Endothelial cell (in vitro differentiated cells): ENCODE data around the gene KCNJ6. TPM values are rescaled to one million over a fixed set of nuclear protein-coding genes. Genes with fewer than 3 reads are reported as not detected.

Source experiments
- DNase-seq: peaks from one replicate; pipeline ENCODE4 v3.0.0; 2021; ENCODE audit warnings: low spot score
- H3K27ac Mint-ChIP-seq: one replicate; pipeline ENCODE4 v1.8.0; 2021; ENCODE audit warnings: mixed read lengths, inconsistent platforms; ENCODE audit not compliant: unreplicated experiment
- H3K27me3 Mint-ChIP-seq: one replicate; pipeline ENCODE4 v1.8.0; 2021; ENCODE audit warnings: mild to moderate bottlenecking, moderate library complexity, mixed read lengths, inconsistent platforms; ENCODE audit not compliant: unreplicated experiment
- H3K36me3 Mint-ChIP-seq: one replicate; pipeline ENCODE4 v1.8.0; 2021; ENCODE audit warnings: mild to moderate bottlenecking, low read depth, mixed read lengths, inconsistent platforms; ENCODE audit not compliant: unreplicated experiment
- H3K4me1 Mint-ChIP-seq: one replicate; pipeline ENCODE4 v1.8.0; 2021; ENCODE audit warnings: mild to moderate bottlenecking, mixed read lengths, inconsistent platforms; ENCODE audit not compliant: unreplicated experiment
- H3K4me3 Mint-ChIP-seq: one replicate; pipeline ENCODE4 v1.8.0; 2021; ENCODE audit warnings: mild to moderate bottlenecking, mixed read lengths, inconsistent platforms; ENCODE audit not compliant: unreplicated experiment
- H3K9me3 Mint-ChIP-seq: one replicate; pipeline ENCODE4 v1.8.0; 2021; ENCODE audit warnings: mixed read lengths, inconsistent platforms; ENCODE audit not compliant: unreplicated experiment
- total RNA-seq: library from RNA; stranded (reverse); fragmentation: NEBNext Ultra II Directional; extraction: Animal tissue kit (Norgen Biotek cat#: 25700); gene quantifications from one replicate; pipeline ENCODE4 v1.2.1, GENCODE V29; 2021; ENCODE audit not compliant: unreplicated experiment
- TF ChIP-seq, protein P1 (sequence below): fragments of 200-600 bp; sonication (generic); IDR thresholded peaks from one replicate; pipeline ENCODE4 v1.5.0; 2021; ENCODE audit warnings: antibody characterized with exemption; ENCODE audit not compliant: unreplicated experiment

KCNJ6 gene
- total RNA-seq, 1 donor from 2014 or later, result 0.41 TPM

DNA sequence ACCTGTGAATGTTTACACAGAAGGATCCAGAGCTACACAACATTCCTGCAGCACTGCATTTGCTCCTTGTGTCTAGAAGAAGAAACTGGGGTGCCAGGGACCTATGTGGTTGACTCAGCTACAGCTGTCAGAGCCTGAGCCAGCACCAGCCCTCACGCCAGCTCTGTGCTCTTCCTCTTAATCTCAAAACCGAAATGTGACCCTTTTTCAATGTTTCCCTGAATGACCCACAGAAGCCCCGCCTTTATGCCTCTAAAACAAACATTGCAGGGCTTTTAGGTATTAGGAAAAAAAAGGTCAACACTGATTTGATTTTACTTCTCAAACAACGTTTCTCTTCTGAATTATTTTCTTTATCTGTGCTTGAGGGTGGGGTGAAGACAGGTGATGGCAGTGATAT lies 289.2 kb downstream of the KCNJ6 start:
- H3K27me3 Mint-ChIP-seq, result no peaks in the 10 kb centered on the region
- DNase-seq, result no peak
- peaks cover 44% of the 10 kb centered on the region for H3K4me1 Mint-ChIP-seq
- H3K27ac Mint-ChIP-seq, result peak overlapping the region; percentile 17
- H3K9me3 Mint-ChIP-seq, result no peaks in the 10 kb centered on the region
- TF ChIP-seq, protein P1, sequence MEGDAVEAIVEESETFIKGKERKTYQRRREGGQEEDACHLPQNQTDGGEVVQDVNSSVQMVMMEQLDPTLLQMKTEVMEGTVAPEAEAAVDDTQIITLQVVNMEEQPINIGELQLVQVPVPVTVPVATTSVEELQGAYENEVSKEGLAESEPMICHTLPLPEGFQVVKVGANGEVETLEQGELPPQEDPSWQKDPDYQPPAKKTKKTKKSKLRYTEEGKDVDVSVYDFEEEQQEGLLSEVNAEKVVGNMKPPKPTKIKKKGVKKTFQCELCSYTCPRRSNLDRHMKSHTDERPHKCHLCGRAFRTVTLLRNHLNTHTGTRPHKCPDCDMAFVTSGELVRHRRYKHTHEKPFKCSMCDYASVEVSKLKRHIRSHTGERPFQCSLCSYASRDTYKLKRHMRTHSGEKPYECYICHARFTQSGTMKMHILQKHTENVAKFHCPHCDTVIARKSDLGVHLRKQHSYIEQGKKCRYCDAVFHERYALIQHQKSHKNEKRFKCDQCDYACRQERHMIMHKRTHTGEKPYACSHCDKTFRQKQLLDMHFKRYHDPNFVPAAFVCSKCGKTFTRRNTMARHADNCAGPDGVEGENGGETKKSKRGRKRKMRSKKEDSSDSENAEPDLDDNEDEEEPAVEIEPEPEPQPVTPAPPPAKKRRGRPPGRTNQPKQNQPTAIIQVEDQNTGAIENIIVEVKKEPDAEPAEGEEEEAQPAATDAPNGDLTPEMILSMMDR, result no peak
- peak overlapping the region; percentile 33 for H3K4me3 Mint-ChIP-seq
- no peaks in the 10 kb centered on the region for H3K36me3 Mint-ChIP-seq

DNA sequence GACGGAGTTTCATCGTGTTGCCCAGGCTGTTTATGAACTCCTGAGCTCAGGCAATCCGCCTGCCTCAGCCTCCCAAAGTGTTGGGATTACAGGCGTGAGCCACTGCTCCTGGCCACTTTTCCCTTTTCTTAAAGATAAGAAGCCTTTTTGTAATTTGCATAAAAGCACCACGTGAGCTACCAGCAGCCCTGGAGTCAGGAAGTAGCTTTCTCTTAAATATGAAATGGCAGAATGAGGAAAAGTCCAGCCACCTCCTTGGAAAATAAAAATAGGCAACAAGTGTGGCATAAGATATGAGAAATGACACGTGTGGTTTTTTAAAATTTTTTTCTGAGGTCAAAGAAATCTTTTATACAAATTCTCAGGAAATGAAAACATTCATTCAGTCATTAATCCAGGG lies 289.9 kb downstream of the KCNJ6 start:
- H3K36me3 Mint-ChIP-seq, result no peaks in the 10 kb centered on the region
- H3K9me3 Mint-ChIP-seq, result no peaks in the 10 kb centered on the region
- no peak for DNase-seq
- no peak overlapping the region for H3K4me3 Mint-ChIP-seq
- H3K4me1 Mint-ChIP-seq, result peaks cover 40% of the 10 kb centered on the region
- no peaks in the 10 kb centered on the region for H3K27me3 Mint-ChIP-seq
- H3K27ac Mint-ChIP-seq, result no peak overlapping the region
- TF ChIP-seq, protein P1, result no peak

DNA sequence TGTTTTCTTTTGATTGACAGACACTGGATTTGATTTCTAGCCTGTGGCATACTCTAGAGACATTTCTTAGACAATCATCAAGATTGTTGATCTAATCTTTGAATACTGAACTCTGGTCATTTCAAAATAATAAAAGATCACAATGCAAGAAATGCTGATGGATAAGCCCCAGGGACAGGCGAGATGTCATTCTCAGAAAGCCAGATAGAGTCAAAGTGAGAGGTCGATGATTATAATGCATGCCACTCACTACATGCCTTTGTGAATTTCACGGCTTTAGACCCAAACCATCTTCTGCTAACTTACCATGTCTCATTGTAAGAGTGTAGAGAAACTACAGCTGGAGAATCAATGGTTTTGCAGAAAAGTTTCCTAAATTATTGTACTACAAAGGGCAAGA lies 292.6 kb downstream of the KCNJ6 start:
- H3K4me3 Mint-ChIP-seq, result no peak overlapping the region
- peaks cover 35% of the 10 kb centered on the region for H3K4me1 Mint-ChIP-seq
- no peaks in the 10 kb centered on the region for H3K27me3 Mint-ChIP-seq
- H3K9me3 Mint-ChIP-seq, result no peaks in the 10 kb centered on the region
- no peak overlapping the region for H3K27ac Mint-ChIP-seq
- no peaks in the 10 kb centered on the region for H3K36me3 Mint-ChIP-seq
- TF ChIP-seq, protein P1, result no peak
- DNase-seq, result no peak

DNA sequence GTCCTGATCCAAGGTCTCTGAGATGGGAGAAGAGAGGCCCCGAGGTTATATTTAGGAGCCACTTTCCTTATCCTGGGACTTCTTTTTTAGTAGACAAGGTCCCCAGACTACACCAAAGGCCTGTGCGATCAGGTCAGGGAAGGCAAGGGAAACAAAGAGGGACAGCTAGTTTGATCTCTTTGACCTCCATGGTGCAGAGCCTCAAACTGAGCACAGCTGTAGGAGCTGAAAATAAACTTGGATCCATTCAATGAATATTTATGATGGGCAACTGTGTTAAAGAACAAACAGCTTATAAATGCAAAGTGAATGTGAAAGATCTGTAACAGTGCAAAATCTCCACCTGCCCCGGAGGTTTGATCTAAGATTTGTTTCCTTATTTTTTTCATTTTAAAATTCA lies 293.1 kb downstream of the KCNJ6 start:
- H3K27me3 Mint-ChIP-seq, result no peaks in the 10 kb centered on the region
- no peaks in the 10 kb centered on the region for H3K9me3 Mint-ChIP-seq
- no peak overlapping the region for H3K4me3 Mint-ChIP-seq

DNA sequence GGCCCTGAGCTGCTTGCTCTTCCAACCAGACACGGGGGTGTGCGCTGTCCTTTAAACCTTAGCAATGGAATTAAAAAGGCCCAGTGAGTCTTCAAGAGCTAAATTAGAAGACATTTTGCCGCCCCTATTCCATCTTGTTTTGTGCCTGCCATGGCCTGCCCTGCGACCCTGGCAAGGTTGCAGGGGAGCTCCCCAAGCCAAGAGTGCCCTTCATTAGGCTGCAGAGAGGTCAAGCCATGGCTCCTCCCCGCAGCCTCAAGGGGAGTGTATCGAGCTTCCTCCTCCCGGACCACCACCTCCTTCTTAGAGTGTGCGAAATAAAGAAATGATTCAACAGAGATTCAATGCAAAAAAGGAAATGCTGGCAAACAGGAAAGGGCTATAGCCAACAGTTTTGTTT lies 293.5 kb downstream of the KCNJ6 start:
- peaks cover 35% of the 10 kb centered on the region for H3K4me1 Mint-ChIP-seq
- no peaks in the 10 kb centered on the region for H3K36me3 Mint-ChIP-seq
- TF ChIP-seq, protein P1, result no peak
- H3K9me3 Mint-ChIP-seq, result no peaks in the 10 kb centered on the region
- H3K27ac Mint-ChIP-seq, result no peak overlapping the region
- DNase-seq, result no peak
- no peak overlapping the region for H3K4me3 Mint-ChIP-seq
- H3K27me3 Mint-ChIP-seq, result no peaks in the 10 kb centered on the region

More for the DNA sequence above, 293.1 kb downstream of the KCNJ6 start:
- TF ChIP-seq, protein P1, result no peak
- Mint-ChIP-seq H3K36me3 (no peaks in the 10 kb centered on the region), H3K27ac (no peak overlapping the region), H3K4me1 (peaks cover 35% of the 10 kb centered on the region)
- no peak for DNase-seq
